H7 (cell line): Measurements from ENCODE around the gene GNG14. TPM values are rescaled to one million over a fixed set of nuclear protein-coding genes. Genes with fewer than 3 reads are reported as not detected.
A peak's percentile ranks its signal among the peaks of the same experiment; 100 is the strongest.
"Not testable (repeated sequence)": the region's sequence is repeated elsewhere in the genome, so short reads cannot be mapped to it uniquely, and the experiment has no call there.

Experiments
- DNase-seq: peaks from one replicate; pipeline ENCODE4 v3.0.0; 2012
- H3K27me3 ChIP-seq: 2 replicates; pipeline ENCODE4 v1.6.0; 2011; ENCODE audit warnings: mild to moderate bottlenecking, low read length; ENCODE audit not compliant: control insufficient read depth, insufficient read depth
- H3K36me3 ChIP-seq: replicated peaks from 2 replicates; pipeline ENCODE4 v1.5.1; 2011; ENCODE audit warnings: low read length; ENCODE audit not compliant: control insufficient read depth, insufficient read depth
- H3K4me3 ChIP-seq: 2 replicates; pipeline ENCODE4 v1.5.1; 2011; ENCODE audit warnings: low read depth, mild to moderate bottlenecking, control low read depth, low read length, moderate library complexity; ENCODE audit not compliant: insufficient read depth
- total RNA-seq: library from RNA; depleted of rRNA; stranded (reverse); fragments of >200 nt; shearing (Covaris generic); gene quantifications from 2 replicates; pipeline ENCODE4 v1.2.3, GENCODE V29; 2014

Gene GNG14
- total RNA-seq, 1 experiment from 2014 or later = not detected

GRCh38 chr19:12696366-12697335 lies 8.9 kb downstream of the GNG14 start, which contains the start of gene FBXW9:
FBXW9 (minus strand) TSS chr19:12696631; CDS start chr19:12696581, 50 bp downstream.
- H3K4me3 ChIP-seq = peak within 1 kb of the TSS; percentile 81
- peak; percentile 99 for DNase-seq
- H3K36me3 ChIP-seq = peaks cover 16% of the 10 kb centered on the region
- H3K27me3 ChIP-seq = no peaks in the 10 kb centered on the region

GRCh38 chr19:12697425-12697824 lies 9.6 kb downstream of the GNG14 start:
- not testable (repeated sequence) for H3K27me3 ChIP-seq, H3K4me3 ChIP-seq, DNase-seq
- H3K36me3 ChIP-seq = peaks cover 22% of the 10 kb centered on the region

- no peak for DNase-seq
- Histone ChIP-seq H3K27me3 (no peaks in the 10 kb centered on the region), H3K36me3 (peaks cover 27% of the 10 kb centered on the region), H3K4me3 (no peak overlapping the region)
Observed at GRCh38 chr19:12698138-12698537, 10.3 kb downstream of the GNG14 start.

- H3K36me3 ChIP-seq = peaks cover 48% of the 10 kb centered on the region
- H3K4me3 ChIP-seq = no peak overlapping the region
- DNase-seq = peak; percentile 43
- no peaks in the 10 kb centered on the region for H3K27me3 ChIP-seq
Observed at GRCh38 chr19:12701596-12702282, 13.9 kb downstream of the GNG14 start.

GRCh38 chr19:12703046-12703445 lies 15.2 kb downstream of the GNG14 start:
- peaks cover 50% of the 10 kb centered on the region for H3K36me3 ChIP-seq
- DNase-seq = peak; percentile 98

GRCh38 chr19:12705169-12705568 lies 17.4 kb downstream of the GNG14 start:
- no peak overlapping the region for H3K4me3 ChIP-seq
- H3K27me3 ChIP-seq = no peaks in the 10 kb centered on the region
- no peak for DNase-seq
- H3K36me3 ChIP-seq = peaks cover 48% of the 10 kb centered on the region

More at GRCh38 chr19:12703046-12703445, 15.2 kb downstream of the GNG14 start:
- Histone ChIP-seq H3K27me3 (no peaks in the 10 kb centered on the region), H3K4me3 (no peak overlapping the region)

- H3K36me3 ChIP-seq = peaks cover 53% of the 10 kb centered on the region
Observed at GRCh38 chr19:12705654-12706331, 18.0 kb downstream of the GNG14 start.

GRCh38 chr19:12706332-12706718 lies 18.5 kb downstream of the GNG14 start:
- DNase-seq = no peak
- Histone ChIP-seq H3K4me3 (no peak overlapping the region), H3K36me3 (peaks cover 52% of the 10 kb centered on the region), H3K27me3 (no peaks in the 10 kb centered on the region)

More at GRCh38 chr19:12705654-12706331, 18.0 kb downstream of the GNG14 start:
- Histone ChIP-seq H3K4me3 (no peak overlapping the region), H3K27me3 (no peaks in the 10 kb centered on the region)
- DNase-seq = no peak

- Histone ChIP-seq H3K27me3 (no peaks in the 10 kb centered on the region), H3K36me3 (peaks cover 41% of the 10 kb centered on the region), H3K4me3 (no peak overlapping the region)
- DNase-seq = no peak
Observed at GRCh38 chr19:12708641-12709040, 20.8 kb downstream of the GNG14 start.

GRCh38 chr19:12711187-12711586 lies 23.4 kb downstream of the GNG14 start:
- DNase-seq = no peak
- Histone ChIP-seq H3K27me3 (no peaks in the 10 kb centered on the region), H3K36me3 (peaks cover 42% of the 10 kb centered on the region), H3K4me3 (no peak overlapping the region)

- not testable (repeated sequence) for H3K27me3 ChIP-seq, H3K4me3 ChIP-seq, DNase-seq
- H3K36me3 ChIP-seq = peaks cover 41% of the 10 kb centered on the region
Observed at GRCh38 chr19:12712077-12712476, 24.3 kb downstream of the GNG14 start.

GRCh38 chr19:12713304-12713703 lies 25.5 kb downstream of the GNG14 start:
- peaks cover 41% of the 10 kb centered on the region for H3K36me3 ChIP-seq
- not testable (repeated sequence) for H3K27me3 ChIP-seq, H3K4me3 ChIP-seq, DNase-seq

- H3K4me3 ChIP-seq = no peak overlapping the region
- no peak for DNase-seq
- H3K36me3 ChIP-seq = peaks cover 45% of the 10 kb centered on the region
- H3K27me3 ChIP-seq = no peaks in the 10 kb centered on the region
Observed at GRCh38 chr19:12715102-12715501, 27.3 kb downstream of the GNG14 start.

GRCh38 chr19:12715929-12716328 lies 28.1 kb downstream of the GNG14 start:
- no peaks in the 10 kb centered on the region for H3K27me3 ChIP-seq
- DNase-seq = no peak
- peaks cover 39% of the 10 kb centered on the region for H3K36me3 ChIP-seq
- no peak overlapping the region for H3K4me3 ChIP-seq
